Measurements from ENCODE around the gene AURKB. TPM values are rescaled to one million over a fixed set of nuclear protein-coding genes. Genes with fewer than 3 reads are reported as not detected.

Gene AURKB
- total and polyA plus RNA-seq, 2 of the 13 experiments (the other 11 are each of a cell fraction or from before 2014, with no cell fraction given), result 29.5 to 75.3 TPM

DNA sequence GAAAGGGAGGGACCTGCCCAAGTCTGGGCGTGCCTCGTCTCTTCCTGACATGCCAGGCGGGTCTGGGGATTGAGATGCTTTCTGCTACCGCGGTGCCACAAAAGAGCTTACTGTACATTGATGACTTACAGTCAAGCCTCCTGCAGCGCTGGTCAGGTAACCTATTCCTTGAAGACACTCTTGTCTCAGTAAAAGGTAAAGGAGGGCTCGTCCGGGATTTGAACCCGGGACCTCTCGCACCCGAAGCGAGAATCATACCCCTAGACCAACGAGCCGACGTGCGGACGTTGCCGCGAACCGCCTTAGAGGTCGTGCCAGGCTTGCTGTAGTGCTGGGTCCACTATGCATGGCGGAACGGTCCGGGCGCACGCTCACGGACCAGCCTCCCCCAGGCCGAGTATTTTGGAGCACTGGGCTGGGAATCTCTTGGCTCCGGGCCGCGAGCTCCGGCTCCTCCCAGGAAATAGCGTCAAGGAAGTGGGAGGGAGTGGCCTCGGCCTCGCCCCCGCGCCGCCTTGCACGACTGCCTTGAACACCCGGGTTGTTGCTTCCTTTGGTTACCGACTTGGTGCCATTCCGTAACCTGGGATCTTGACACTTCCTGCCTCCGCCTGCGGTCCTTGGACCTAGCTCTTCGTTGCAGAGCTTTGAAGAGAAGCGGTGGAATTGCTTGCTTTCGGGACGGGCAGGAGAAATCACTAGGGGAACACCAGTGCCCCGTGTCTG, 12.4 kb upstream of the AURKB start (continued):
- TF ChIP-seq ERF (CRISPR knock-in tag; IDR thresholded peaks at IDR 0.05) (0 out of 2 replicates have a peak, but pooled peaks have one; percentile 9), ZNF136 (CRISPR knock-in tag; IDR thresholded peaks at IDR 0.05; ENCODE audit: low read depth) (no peak), PAX8 (CRISPR knock-in tag; IDR thresholded peaks at IDR 0.05; ENCODE audit: borderline replicate concordance) (0 out of 2 replicates have a peak, but pooled peaks have one; percentile 14), DMAP1 (CRISPR knock-in tag; IDR thresholded peaks at IDR 0.05) (0 out of 2 replicates have a peak, but pooled peaks have one; percentile 34), ZBTB1 (CRISPR knock-in tag; IDR thresholded peaks at IDR 0.05; ENCODE audit: borderline replicate concordance) (0 out of 2 replicates have a peak, but pooled peaks have one; percentile 44), MEIS1 (CRISPR knock-in tag; IDR thresholded peaks at IDR 0.05; ENCODE audit: borderline replicate concordance) (peak; percentile 15; the same call in 1 of the 2 replicates), ZNF776 (CRISPR knock-in tag; IDR thresholded peaks at IDR 0.05) (no peak; the same call in 1 of the 2 replicates), SKI (IDR thresholded peaks at IDR 0.05; ENCODE audit: partially characterized antibody) (peak; percentile 7), ZSCAN29 (CRISPR knock-in tag; conservative IDR thresholded peaks at IDR 0.05) (peak; percentile 35; the same call in 1 of the 2 replicates), ZNF589 (CRISPR knock-in tag; conservative IDR thresholded peaks at IDR 0.05) (no peak; the same call in 1 of the 2 replicates), CBFB (CRISPR knock-in tag; IDR thresholded peaks at IDR 0.05) (peak; percentile 85; the same call in 1 of the 2 replicates), RXRA (CRISPR knock-in tag; IDR thresholded peaks at IDR 0.05) (peak; percentile 76), ZNF335 (CRISPR knock-in tag; IDR thresholded peaks at IDR 0.05) (no peak)
- TF ChIP-seq, protein P1, sequence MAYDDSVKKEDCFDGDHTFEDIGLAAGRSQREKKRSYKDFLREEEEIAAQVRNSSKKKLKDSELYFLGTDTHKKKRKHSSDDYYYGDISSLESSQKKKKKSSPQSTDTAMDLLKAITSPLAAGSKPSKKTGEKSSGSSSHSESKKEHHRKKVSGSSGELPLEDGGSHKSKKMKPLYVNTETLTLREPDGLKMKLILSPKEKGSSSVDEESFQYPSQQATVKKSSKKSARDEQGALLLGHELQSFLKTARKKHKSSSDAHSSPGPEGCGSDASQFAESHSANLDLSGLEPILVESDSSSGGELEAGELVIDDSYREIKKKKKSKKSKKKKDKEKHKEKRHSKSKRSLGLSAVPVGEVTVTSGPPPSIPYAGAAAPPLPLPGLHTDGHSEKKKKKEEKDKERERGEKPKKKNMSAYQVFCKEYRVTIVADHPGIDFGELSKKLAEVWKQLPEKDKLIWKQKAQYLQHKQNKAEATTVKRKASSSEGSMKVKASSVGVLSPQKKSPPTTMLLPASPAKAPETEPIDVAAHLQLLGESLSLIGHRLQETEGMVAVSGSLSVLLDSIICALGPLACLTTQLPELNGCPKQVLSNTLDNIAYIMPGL (CRISPR knock-in tag; IDR thresholded peaks at IDR 0.05; ENCODE audit: borderline replicate concordance in 1 of 2, low read depth in 1 of 2), result peak; percentile 99
- TF ChIP-seq, protein P2, sequence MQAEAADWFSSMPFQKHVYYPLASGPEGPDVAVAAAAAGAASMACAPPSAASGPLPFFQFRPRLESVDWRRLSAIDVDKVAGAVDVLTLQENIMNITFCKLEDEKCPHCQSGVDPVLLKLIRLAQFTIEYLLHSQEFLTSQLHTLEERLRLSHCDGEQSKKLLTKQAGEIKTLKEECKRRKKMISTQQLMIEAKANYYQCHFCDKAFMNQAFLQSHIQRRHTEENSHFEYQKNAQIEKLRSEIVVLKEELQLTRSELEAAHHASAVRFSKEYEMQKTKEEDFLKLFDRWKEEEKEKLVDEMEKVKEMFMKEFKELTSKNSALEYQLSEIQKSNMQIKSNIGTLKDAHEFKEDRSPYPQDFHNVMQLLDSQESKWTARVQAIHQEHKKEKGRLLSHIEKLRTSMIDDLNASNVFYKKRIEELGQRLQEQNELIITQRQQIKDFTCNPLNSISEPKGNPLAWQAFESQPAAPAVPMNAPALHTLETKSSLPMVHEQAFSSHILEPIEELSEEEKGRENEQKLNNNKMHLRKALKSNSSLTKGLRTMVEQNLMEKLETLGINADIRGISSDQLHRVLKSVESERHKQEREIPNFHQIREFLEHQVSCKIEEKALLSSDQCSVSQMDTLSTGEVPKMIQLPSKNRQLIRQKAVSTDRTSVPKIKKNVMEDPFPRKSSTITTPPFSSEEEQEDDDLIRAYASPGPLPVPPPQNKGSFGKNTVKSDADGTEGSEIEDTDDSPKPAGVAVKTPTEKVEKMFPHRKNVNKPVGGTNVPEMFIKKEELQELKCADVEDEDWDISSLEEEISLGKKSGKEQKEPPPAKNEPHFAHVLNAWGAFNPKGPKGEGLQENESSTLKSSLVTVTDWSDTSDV (CRISPR knock-in tag; IDR thresholded peaks at IDR 0.05), result 0 out of 2 replicates have a peak, but pooled peaks have one; percentile 58
- TF ChIP-seq, protein P3, sequence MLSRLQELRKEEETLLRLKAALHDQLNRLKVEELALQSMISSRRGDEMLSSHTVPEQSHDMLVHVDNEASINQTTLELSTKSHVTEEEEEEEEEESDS (CRISPR knock-in tag; IDR thresholded peaks at IDR 0.05; ENCODE audit: borderline replicate concordance), result peak; percentile 37; the same call in 1 of the 2 replicates
- TF ChIP-seq, protein P4, sequence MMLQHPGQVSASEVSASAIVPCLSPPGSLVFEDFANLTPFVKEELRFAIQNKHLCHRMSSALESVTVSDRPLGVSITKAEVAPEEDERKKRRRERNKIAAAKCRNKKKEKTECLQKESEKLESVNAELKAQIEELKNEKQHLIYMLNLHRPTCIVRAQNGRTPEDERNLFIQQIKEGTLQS (CRISPR knock-in tag; IDR thresholded peaks at IDR 0.05), result peak; percentile 31; the same call in 1 of the 2 replicates

Data from HepG2 (cell line).